Fibroblast of skin of right quadriceps (primary cell): ENCODE data around the gene CDC42EP1.
"Not testable (repeated sequence)": the region's sequence is repeated elsewhere in the genome, so short reads cannot be mapped to it uniquely, and the experiment has no call there.

Experiments
- DNase-seq: peaks from one replicate; pipeline ENCODE4 v3.0.0-alpha.2; 2013

Gene CDC42EP1

DNA sequence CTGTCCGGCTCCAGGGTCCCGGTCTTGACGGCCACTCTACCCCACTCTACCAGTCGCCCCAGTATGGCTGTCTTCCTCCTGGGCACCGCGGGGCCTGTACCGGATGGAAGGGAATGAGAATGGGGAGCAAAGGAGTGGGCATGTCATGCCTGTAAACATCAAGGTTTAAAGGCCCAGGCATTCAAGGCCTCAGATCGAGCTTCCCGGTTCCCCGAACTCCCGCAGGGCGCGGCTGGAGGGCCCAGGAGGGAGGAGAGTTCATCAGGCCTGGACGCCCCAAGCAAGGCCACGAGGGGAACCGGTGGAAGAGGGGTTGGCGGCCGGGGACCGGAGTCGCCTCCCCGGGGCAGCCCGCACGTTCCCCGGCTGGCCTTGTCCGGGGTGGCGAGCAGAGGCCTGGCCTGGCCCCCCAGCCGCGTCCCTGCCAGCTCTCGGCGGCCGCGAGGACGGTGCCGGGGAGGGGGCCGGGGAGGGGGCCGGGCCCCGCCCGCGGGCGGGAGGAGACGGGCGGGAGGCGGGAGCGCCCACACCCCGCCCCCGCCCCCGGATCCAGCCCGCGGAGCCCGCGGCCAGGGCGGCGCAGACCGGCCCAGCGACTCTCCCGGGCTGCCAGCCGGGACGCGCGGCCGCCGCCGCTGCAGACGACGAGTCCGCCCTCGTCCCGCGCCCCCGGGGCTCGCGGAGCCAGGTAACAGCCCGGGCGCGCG, at the start of gene CDC42EP1:
Gene CDC42EP1, plus strand, starts transcription at position 580 of the 707 bp plus-strand sequence. CDS start 5,870 bp downstream, outside the sequence.
- DNase-seq: peak; percentile 61

DNA sequence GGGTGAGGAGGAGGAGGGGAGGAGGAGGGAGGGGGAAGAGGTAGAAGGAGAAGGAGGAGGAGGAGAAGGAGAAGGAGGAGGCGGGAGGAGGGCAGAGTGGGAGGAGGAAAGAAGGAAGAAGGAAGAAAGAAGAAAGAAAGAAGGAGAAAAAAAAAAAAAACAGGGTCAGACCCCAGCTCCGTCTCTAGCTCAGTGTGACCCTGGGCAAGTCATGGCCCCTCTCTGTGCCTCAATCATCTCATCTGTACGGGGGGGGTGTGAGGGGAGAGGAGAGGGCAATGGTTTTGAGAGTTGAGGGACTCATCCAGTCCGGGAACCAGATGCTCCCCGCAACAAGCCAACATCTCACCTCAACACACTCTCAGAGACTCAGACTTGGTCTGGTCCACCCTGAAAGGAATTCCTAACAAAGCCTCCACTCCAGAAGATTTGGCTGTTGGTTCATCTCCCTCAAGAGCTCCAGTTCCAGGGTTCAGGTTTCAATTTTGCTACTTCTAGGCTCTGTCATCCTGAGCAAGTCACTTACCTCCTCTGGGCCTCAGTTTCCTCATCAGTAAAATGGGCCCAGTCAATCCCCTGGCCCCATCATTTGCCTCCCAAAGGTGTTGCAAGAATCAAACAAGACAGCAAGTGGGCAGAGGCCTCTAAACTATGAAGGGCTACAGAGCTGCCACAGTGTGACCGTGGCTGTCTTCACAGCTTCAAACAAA, 48.7 kb upstream of the CDC42EP1 start:
- no peak for DNase-seq

DNA sequence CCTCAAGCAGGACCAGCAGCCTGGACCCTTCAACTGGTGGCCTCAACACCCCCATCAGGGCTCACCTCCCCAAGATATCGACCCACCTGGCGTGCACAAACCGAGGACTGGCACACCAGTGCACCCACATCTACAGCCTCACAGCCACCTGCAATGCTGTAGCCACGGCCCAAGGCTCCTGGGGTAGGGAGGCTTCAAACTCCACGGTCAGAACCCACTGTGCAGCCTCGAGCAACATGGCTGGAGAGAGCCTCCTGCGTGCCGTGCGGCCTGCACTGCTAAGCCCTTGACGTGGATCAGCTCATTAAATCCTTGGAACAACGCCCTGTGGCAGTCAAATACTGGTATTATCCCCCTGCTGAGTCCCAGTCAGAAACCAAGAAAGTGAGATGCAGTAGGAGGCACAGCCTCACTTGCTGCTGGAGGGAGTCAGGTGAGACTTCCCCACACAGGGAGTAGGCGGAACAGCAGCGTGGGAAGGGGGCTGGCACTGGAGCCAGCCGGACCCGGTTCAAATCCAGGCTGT, 45.7 kb upstream of the CDC42EP1 start:
- no peak for DNase-seq

DNA sequence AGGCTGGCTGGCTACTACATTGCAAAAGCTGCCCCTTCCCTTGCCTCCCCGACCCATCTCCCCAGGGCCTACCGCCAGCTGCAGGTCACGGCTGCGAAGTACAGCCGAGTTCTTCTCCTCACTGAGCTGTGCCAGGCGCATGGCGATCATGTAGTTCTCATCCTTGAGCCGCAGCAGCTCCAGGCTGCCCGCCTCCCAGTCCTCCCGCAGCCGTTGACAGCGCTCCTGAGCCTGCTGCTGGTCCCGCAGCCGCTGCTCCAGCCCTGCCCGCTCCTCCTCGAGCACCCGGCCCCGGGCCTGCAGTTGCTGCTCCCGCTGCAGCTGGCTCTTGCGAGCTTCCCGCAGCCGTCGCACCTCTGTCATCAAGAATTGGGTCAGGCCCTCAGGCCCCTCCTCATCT, 44.4 kb upstream of the CDC42EP1 start:
- DNase-seq: no peak

GRCh38 chr22:37516456-37516855, 43.8 kb upstream of the CDC42EP1 start:
- DNase-seq: no peak

GRCh38 chr22:37517826-37518450, 42.3 kb upstream of the CDC42EP1 start:
- DNase-seq: no peak

- no peak for DNase-seq
These were observed 41.6 kb upstream of the CDC42EP1 start for GRCh38 chr22:37518509-37519267.

- DNase-seq: no peak
These were observed 40.7 kb upstream of the CDC42EP1 start, which contains the start of gene CARD10 for GRCh38 chr22:37519268-37520195. CARD10 (minus strand) TSS chr22:37519415; CDS start chr22:37519200, 215 bp downstream.

GRCh38 chr22:37520776-37521191, 39.5 kb upstream of the CDC42EP1 start:
- no peak for DNase-seq

- no peak for DNase-seq
These were observed 39.0 kb upstream of the CDC42EP1 start for GRCh38 chr22:37521236-37521739.

DNA sequence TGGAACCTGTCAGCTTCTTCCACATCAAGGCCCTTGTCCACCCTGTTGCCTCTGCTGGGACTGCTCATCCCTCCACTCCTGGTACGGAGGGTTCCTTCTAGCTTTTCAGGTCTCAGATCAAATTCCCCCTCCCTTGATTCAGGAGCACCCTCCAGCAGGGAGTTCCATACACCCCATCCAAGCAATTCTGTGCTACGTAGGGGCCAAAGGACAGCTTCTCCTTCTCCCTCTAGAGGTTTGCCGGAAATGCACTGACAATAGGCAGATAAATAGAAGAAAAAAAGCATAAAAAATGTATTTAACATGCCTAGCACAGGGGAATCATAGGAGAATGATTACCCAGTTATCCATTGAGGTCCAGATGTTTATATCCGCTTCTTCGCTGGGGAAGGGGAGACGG, 37.8 kb upstream of the CDC42EP1 start:
- DNase-seq: no peak

- peak; percentile 87 for DNase-seq
These were observed 35.1 kb upstream of the CDC42EP1 start for GRCh38 chr22:37525073-37525745.

DNA sequence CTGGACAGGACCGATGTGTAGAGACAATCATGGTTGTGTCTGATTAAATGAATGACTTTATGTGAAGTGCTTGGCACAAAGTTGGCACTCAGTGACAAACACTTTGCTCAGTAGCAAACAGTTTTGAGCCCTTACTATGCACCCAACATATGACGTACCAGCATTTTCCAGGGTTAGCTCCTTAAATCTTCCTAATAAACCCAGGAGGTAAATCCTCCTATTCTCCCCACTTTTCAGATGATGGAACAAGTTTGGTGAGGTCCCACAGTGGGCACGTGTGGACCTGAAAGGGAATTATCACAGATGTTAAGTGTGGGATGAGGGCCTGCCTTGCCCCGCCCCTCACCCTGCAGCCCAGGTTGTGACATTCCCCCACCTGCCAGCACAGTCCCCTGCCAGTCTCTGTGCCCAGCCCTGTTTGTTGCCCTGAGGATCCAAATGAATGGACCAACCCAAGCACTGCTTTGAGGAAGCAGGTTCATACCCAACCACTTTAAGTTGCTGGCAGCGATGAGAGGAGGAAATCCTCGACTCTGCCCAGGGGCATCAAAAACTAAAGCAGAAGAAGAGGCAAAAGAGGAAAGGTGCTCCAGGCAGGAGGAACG, 34.4 kb upstream of the CDC42EP1 start:
- no peak for DNase-seq

DNA sequence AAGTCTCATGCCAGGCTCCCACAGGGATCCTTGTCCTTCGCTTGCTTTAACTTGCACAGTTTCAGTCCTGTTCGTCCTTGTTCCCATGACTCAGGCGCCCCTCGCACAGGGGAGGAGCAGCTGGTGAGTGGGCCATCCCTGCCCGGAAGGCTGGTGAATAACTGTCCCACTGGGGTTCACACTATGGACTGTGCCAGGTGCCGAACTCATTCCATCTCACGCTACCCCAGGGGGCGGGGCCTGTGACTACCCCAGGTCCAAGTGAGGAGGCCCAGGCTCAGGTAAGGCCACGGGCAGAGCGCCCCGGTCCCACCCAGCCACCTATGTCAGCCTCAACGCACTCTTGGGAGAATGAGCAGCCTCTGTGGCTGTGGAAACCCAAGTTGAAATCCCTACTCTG, 33.9 kb upstream of the CDC42EP1 start:
- DNase-seq: peak; percentile 72

- not testable (repeated sequence) for DNase-seq
These were observed 33.1 kb upstream of the CDC42EP1 start for GRCh38 chr22:37527081-37527752.

- DNase-seq: not testable (repeated sequence)
These were observed 32.3 kb upstream of the CDC42EP1 start for GRCh38 chr22:37527952-37528351.

- no peak for DNase-seq
These were observed 30.5 kb upstream of the CDC42EP1 start for GRCh38 chr22:37529652-37530345.

- peak; percentile 81 for DNase-seq
These were observed 26.3 kb upstream of the CDC42EP1 start for GRCh38 chr22:37533995-37534394.

DNA sequence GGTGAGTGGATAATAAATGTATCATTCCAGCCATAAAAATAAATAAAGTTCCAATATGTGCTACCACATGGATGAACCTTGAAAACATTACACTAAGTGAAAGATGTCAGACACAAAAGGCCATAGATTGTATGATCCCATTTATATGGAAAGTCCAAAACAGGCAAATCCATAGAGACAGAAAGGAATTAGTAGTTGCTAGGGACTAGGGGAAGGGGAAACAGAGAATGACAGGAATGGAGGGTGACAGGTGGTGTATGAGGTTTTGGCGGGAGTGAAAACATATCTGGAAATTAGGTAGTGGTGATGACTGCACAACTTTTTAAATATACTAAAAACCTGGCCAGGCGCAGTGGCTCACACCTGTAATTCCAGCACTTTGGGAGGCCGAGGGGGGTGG, 25.8 kb upstream of the CDC42EP1 start:
- no peak for DNase-seq
